ENCODE data around the gene NRN1. TPM values are rescaled to one million over a fixed set of nuclear protein-coding genes. Genes with fewer than 3 reads are reported as not detected.

The NRN1 gene
- total and polyA plus RNA-seq, 2 donors (not counting 1 experiment from before 2014, with no cell fraction given), result 0.12 TPM; not detected in 1

- no peaks in the 10 kb centered on the region for H3K9me3 ChIP-seq (ENCODE audit: control insufficient read depth, insufficient read depth, low read depth, low read length)
- no peaks in the 10 kb centered on the region for H3K4me1 ChIP-seq (ENCODE audit: control insufficient read depth, extremely low read depth, insufficient read depth, low read length)
- no peaks in the 10 kb centered on the region for H3K36me3 ChIP-seq (ENCODE audit: control insufficient read depth, insufficient read depth, low read length)
- H3K4me3 ChIP-seq (replicated peaks in 1 of 4; ENCODE audit: control extremely low read depth in 1 of 4, insufficient read depth in 1 of 4, low read depth in 3 of 4, low read length in 4 of 4), result no peak overlapping the region
- DNase-seq (ENCODE audit: low read depth in 2 of 2), result peak in 1 of 2 donors; percentile 89
- no peak overlapping the region for H3K9ac ChIP-seq (ENCODE audit: insufficient read depth, low read length)
- H3K27ac ChIP-seq (ENCODE audit: insufficient read depth, low read length), result no peak overlapping the region
- no peaks in the 10 kb centered on the region for H4K20me1 ChIP-seq (ENCODE audit: control insufficient read depth, extremely low read depth, insufficient read depth, low read length)
- no peak overlapping the region for H3K4me2 ChIP-seq (ENCODE audit: extremely low read depth, insufficient read depth, low read length)
- no peak overlapping the region for H2AFZ ChIP-seq (ENCODE audit: low read length)
- TF ChIP-seq, protein P1, sequence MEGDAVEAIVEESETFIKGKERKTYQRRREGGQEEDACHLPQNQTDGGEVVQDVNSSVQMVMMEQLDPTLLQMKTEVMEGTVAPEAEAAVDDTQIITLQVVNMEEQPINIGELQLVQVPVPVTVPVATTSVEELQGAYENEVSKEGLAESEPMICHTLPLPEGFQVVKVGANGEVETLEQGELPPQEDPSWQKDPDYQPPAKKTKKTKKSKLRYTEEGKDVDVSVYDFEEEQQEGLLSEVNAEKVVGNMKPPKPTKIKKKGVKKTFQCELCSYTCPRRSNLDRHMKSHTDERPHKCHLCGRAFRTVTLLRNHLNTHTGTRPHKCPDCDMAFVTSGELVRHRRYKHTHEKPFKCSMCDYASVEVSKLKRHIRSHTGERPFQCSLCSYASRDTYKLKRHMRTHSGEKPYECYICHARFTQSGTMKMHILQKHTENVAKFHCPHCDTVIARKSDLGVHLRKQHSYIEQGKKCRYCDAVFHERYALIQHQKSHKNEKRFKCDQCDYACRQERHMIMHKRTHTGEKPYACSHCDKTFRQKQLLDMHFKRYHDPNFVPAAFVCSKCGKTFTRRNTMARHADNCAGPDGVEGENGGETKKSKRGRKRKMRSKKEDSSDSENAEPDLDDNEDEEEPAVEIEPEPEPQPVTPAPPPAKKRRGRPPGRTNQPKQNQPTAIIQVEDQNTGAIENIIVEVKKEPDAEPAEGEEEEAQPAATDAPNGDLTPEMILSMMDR (conservative IDR thresholded peaks at IDR 0.05 in 1 of 2, IDR thresholded peaks at IDR 0.05 in 1 of 2; ENCODE audit: low read depth in 1 of 2, low read length in 2 of 2), result no peak
- no peak for TF ChIP-seq EZH2 (IDR thresholded peaks at IDR 0.05; ENCODE audit: low read length, missing control alignments)
- no peaks in the 10 kb centered on the region for H3K79me2 ChIP-seq (ENCODE audit: control insufficient read depth, insufficient read depth, low read length)
- no peaks in the 10 kb centered on the region for H3K27me3 ChIP-seq (ENCODE audit: control insufficient read depth, insufficient read depth, low read length)
Measured at GRCh38 chr6:5981126-5982026, 25.3 kb downstream of the NRN1 start.

GRCh38 chr6:5979650-5980420 is 26.9 kb downstream of the NRN1 start:
- no peak overlapping the region for H3K27ac ChIP-seq (ENCODE audit: insufficient read depth, low read length)
- no peak overlapping the region for H2AFZ ChIP-seq (ENCODE audit: low read length)

More at GRCh38 chr6:5979650-5980420, 26.9 kb downstream of the NRN1 start:
- Histone ChIP-seq H3K4me1 (ENCODE audit: control insufficient read depth, extremely low read depth, insufficient read depth, low read length) (no peaks in the 10 kb centered on the region), H3K9ac (ENCODE audit: insufficient read depth, low read length) (no peak overlapping the region), H3K4me2 (ENCODE audit: extremely low read depth, insufficient read depth, low read length) (no peak overlapping the region), H3K36me3 (ENCODE audit: control insufficient read depth, insufficient read depth, low read length) (no peaks in the 10 kb centered on the region), H3K79me2 (ENCODE audit: control insufficient read depth, insufficient read depth, low read length) (no peaks in the 10 kb centered on the region), H4K20me1 (ENCODE audit: control insufficient read depth, extremely low read depth, insufficient read depth, low read length) (no peaks in the 10 kb centered on the region), H3K9me3 (ENCODE audit: control insufficient read depth, insufficient read depth, low read depth, low read length) (no peaks in the 10 kb centered on the region), H3K4me3 (replicated peaks in 1 of 4; ENCODE audit: control extremely low read depth in 1 of 4, insufficient read depth in 1 of 4, low read depth in 3 of 4, low read length in 4 of 4) (no peak overlapping the region), H3K27me3 (ENCODE audit: control insufficient read depth, insufficient read depth, low read length) (no peaks in the 10 kb centered on the region)
- DNase-seq (ENCODE audit: low read depth in 2 of 2), result no peak
- no peak for TF ChIP-seq EZH2 (IDR thresholded peaks at IDR 0.05; ENCODE audit: low read length, missing control alignments)
- TF ChIP-seq, protein P1 (conservative IDR thresholded peaks at IDR 0.05 in 1 of 2, IDR thresholded peaks at IDR 0.05 in 1 of 2; ENCODE audit: low read depth in 1 of 2, low read length in 2 of 2), result no peak
